Natural killer cell (primary cell): ENCODE data around the gene SHB. TPM values are rescaled to one million over a fixed set of nuclear protein-coding genes. Genes with fewer than 3 reads are reported as not detected.

Experiments used
- ATAC-seq, 3 donors: fragments of 150-1000 bp in 2 of 3; fragments of 200-7000 bp in 1 of 3; cut with Tn5 transposase; 1 replicate in 1 of 3; 2 replicates in 2 of 3; pipeline ENCODE4 v1.10.0; 2021; ENCODE audit warnings: mild to moderate bottlenecking in 2 of 3, moderate library complexity in 2 of 3
- DNase-seq, 2 donors: peaks; one replicate each; pipeline versions ENCODE4 v3.0.0 to v3.0.0-alpha.2; 2013 to 2021; ENCODE audit warnings: mixed read lengths in 1 of 2
- H3K27ac ChIP-seq: one replicate; pipeline ENCODE4 v1.5.1; 2013; ENCODE audit warnings: mild to moderate bottlenecking, low read length
- H3K27me3 ChIP-seq: one replicate; pipeline ENCODE4 v1.6.1; 2013; ENCODE audit warnings: low read length; ENCODE audit not compliant: control insufficient read depth, insufficient read depth
- H3K36me3 ChIP-seq: one replicate; pipeline ENCODE4 v1.6.1; 2013; ENCODE audit warnings: low read length; ENCODE audit not compliant: control insufficient read depth, insufficient read depth
- H3K4me1 ChIP-seq: one replicate; pipeline ENCODE4 v1.6.1; 2013; ENCODE audit warnings: low read length; ENCODE audit not compliant: control insufficient read depth, insufficient read depth
- H3K4me3 ChIP-seq: one replicate; pipeline ENCODE4 v1.5.1; 2013; ENCODE audit warnings: low read length
- H3K9me3 ChIP-seq: one replicate; pipeline ENCODE4 v1.6.1; 2013; ENCODE audit warnings: low read length; ENCODE audit not compliant: control insufficient read depth, insufficient read depth
- H3K27ac Mint-ChIP-seq, 2 donors: one replicate each; pipeline ENCODE4 v1.8.0; 2022; ENCODE audit warnings: mild to moderate bottlenecking in 2 of 2, mixed read lengths in 2 of 2, moderate library complexity in 1 of 2
- H3K27me3 Mint-ChIP-seq, 2 donors: one replicate each; pipeline ENCODE4 v1.8.0; 2022; ENCODE audit warnings: low read depth in 2 of 2, mixed read lengths in 2 of 2
- H3K36me3 Mint-ChIP-seq: one replicate; pipeline ENCODE4 v1.8.0; 2022; ENCODE audit warnings: mixed read lengths
- H3K4me1 Mint-ChIP-seq, 2 donors: one replicate each; pipeline ENCODE4 v1.8.0; 2022; ENCODE audit warnings: mixed read lengths in 2 of 2
- H3K4me3 Mint-ChIP-seq: one replicate; pipeline ENCODE4 v1.8.0; 2022; ENCODE audit warnings: mild to moderate bottlenecking, moderate library complexity, mixed read lengths
- H3K9me3 Mint-ChIP-seq, 2 donors: one replicate each; pipeline ENCODE4 v1.8.0; 2022; ENCODE audit warnings: mixed read lengths in 2 of 2
- WGBS: methylation state at CpG from one replicate; pipeline ENCODE4 v1.1.7; 2013; ENCODE audit warnings: missing lambda C conversion rate; ENCODE audit not compliant: insufficient coverage; 5-methylcytosine and 5-hydroxymethylcytosine counted together
- intact Hi-C: fragments of 100-400 bp; cut with micrococcal nuclease; formaldehyde crosslinking; loops from one replicate; pipeline ENCODE4 v1.14.2; 2022
- total RNA-seq, 4 donors: library from RNA; stranded (reverse); fragments of 120-200 nt in 1 of 4; gene quantifications; one replicate each; pipeline versions ENCODE4 v1.2.3 to v1.2.4, GENCODE V29; 2013 to 2022
- TF ChIP-seq, protein P1 (sequence below): fragments of 200-600 bp; IDR thresholded peaks from one replicate; pipeline ENCODE4 v1.8.0; 2022; ENCODE audit warnings: antibody characterized with exemption

Gene SHB
- total RNA-seq, 3 donors from 2014 or later (not counting 1 experiment from before 2014, with no cell fraction given), result 2.7 to 7.1 (median 2.9) TPM

DNA sequence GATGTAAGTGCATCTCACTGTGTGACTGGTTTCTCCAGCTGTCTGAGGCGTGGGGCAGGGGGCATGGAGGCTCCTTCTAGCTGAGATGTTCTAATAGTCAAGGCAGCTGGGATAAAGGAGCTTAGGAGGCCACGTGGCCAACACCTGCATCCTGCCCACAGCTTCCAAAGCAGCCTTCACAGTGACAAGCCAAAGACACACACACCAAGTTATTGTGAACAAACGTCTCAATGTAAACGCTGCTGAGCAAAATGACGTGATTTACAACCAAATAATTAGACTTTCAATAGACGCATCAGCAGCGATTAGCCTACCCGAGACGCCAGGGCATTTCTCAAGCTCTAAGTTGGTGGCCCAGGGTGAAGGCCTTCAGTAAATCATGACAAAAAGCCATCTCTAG lies 141.9 kb downstream of the SHB start:
- Mint-ChIP-seq H3K27me3 (no peaks in the 10 kb centered on the region), H3K4me1 (peaks cover 0 to 3% of the 10 kb centered on the region in 2 donors), H3K27ac (no peak overlapping the region), H3K36me3 (no peaks in the 10 kb centered on the region), H3K4me3 (no peak overlapping the region), H3K9me3 (no peaks in the 10 kb centered on the region)
- DNase-seq, result no peak
- H3K4me3 ChIP-seq, result no peak overlapping the region
- 73% methylated on average over 9 of the region's 9 CpGs for WGBS
- H3K4me1 ChIP-seq, result no peaks in the 10 kb centered on the region
- TF ChIP-seq, protein P1, sequence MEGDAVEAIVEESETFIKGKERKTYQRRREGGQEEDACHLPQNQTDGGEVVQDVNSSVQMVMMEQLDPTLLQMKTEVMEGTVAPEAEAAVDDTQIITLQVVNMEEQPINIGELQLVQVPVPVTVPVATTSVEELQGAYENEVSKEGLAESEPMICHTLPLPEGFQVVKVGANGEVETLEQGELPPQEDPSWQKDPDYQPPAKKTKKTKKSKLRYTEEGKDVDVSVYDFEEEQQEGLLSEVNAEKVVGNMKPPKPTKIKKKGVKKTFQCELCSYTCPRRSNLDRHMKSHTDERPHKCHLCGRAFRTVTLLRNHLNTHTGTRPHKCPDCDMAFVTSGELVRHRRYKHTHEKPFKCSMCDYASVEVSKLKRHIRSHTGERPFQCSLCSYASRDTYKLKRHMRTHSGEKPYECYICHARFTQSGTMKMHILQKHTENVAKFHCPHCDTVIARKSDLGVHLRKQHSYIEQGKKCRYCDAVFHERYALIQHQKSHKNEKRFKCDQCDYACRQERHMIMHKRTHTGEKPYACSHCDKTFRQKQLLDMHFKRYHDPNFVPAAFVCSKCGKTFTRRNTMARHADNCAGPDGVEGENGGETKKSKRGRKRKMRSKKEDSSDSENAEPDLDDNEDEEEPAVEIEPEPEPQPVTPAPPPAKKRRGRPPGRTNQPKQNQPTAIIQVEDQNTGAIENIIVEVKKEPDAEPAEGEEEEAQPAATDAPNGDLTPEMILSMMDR, result no peak
- H3K27ac ChIP-seq, result no peak overlapping the region
- intact Hi-C loops, result no loop called here
- no peaks in the 10 kb centered on the region for H3K27me3 ChIP-seq
- H3K36me3 ChIP-seq, result no peaks in the 10 kb centered on the region
- H3K9me3 ChIP-seq, result no peaks in the 10 kb centered on the region
- no peak for ATAC-seq

DNA sequence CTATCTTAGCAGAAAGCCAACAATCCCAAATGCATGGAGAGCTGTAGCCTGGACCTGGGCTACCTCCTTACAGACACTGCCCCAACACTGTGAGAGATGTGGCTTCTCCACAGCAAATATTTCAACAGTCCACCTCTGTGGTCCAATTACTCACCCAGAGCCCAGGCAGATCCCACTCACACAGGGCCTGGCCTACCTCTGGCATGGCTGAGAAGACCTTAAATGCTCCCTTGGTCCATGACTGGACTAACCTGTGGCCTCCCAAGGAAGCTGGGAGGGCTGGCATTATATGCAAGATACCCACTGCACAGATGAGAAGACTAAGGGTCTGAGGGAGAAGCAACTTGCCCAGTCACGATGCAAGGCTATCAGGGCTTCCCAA lies 142.3 kb downstream of the SHB start:
- H3K36me3 ChIP-seq, result no peaks in the 10 kb centered on the region
- intact Hi-C loops, result no loop called here
- no peak overlapping the region for H3K4me3 ChIP-seq
- Mint-ChIP-seq H3K4me3 (no peak overlapping the region), H3K27me3 (no peaks in the 10 kb centered on the region), H3K4me1 (peaks cover 0 to 5% of the 10 kb centered on the region in 2 donors), H3K9me3 (no peaks in the 10 kb centered on the region), H3K36me3 (no peaks in the 10 kb centered on the region), H3K27ac (no peak overlapping the region)
- H3K27ac ChIP-seq, result no peak overlapping the region
- no peak for ATAC-seq
- WGBS, result 83% methylated on average over 1 of the region's 1 CpG
- H3K27me3 ChIP-seq, result no peaks in the 10 kb centered on the region
- no peak for DNase-seq
- H3K9me3 ChIP-seq, result no peaks in the 10 kb centered on the region
- H3K4me1 ChIP-seq, result no peaks in the 10 kb centered on the region
- TF ChIP-seq, protein P1, result no peak

DNA sequence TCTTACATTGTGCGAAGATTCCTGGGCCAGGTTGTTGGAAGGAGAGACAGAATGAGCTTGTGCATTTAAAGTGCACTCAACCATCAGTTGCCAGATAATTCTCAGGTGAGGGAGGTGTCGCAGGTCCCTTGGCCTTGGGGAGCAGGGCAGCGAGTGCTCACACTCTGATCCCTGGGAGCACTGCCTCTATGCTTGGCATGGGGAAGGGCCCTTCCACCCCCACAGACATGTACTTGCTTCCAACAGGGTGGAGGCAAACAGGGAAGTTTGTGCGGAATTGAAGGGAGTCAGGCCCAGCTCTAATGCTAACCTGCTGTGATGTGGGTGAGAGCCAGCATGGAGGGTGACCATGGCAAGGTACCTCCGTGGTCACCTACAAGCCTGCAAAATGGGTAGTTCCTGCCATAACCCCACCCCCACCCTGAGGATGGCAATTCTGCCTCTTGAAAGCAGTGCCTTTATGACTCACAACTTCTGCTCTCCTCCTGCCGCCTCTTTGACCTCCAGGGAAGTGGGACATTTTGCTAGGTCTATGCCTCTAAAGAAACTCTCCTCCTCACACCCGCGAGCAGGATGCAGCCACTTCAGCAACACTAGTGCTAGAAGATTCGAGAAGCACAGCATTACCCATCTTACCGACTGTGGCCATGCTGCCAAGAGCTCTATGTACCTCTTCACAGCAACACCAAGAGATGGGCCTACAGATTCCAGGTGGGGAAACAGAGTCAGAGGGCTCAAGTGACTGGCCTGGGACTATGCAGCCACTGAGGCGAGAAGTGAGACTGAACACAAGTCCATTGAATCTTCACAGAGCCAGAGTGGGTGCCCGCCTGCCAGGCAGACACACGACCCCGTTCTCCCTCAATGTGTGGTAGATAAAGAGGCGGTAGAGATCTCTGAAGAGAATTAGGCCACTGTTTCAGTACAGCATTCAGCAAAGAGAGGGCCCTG lies 143.0 kb downstream of the SHB start:
- H3K36me3 ChIP-seq, result no peaks in the 10 kb centered on the region
- ATAC-seq, result no peak
- H3K4me1 Mint-ChIP-seq, result peaks cover 6 to 10% of the 10 kb centered on the region in 2 donors
- no peak overlapping the region for H3K27ac ChIP-seq
- H3K27me3 ChIP-seq, result no peaks in the 10 kb centered on the region
- H3K9me3 Mint-ChIP-seq, result no peaks in the 10 kb centered on the region
- H3K4me1 ChIP-seq, result no peaks in the 10 kb centered on the region
- TF ChIP-seq, protein P1, result no peak
- H3K4me3 Mint-ChIP-seq, result no peak overlapping the region
- H3K36me3 Mint-ChIP-seq, result no peaks in the 10 kb centered on the region
- no peaks in the 10 kb centered on the region for H3K27me3 Mint-ChIP-seq
- DNase-seq, result no peak
- no peak overlapping the region for H3K27ac Mint-ChIP-seq
- 82% methylated on average over 15 of the region's 15 CpGs for WGBS
- no peaks in the 10 kb centered on the region for H3K9me3 ChIP-seq
- no peak overlapping the region for H3K4me3 ChIP-seq
- intact Hi-C loops, result no loop called here
